Measurements from ENCODE around the gene E2F2.

E2F2 gene

GRCh38 chr1:23524716-23525401, 6.2 kb downstream of the E2F2 start:
- no peak for TF ChIP-seq MAX (IDR thresholded peaks at IDR 0.05; ENCODE audit: low read depth, low read length)
- TF ChIP-seq POLR2A (IDR thresholded peaks at IDR 0.05; ENCODE audit: extremely low read depth, insufficient read length), result no peak
- no peak for TF ChIP-seq MYC (IDR thresholded peaks at IDR 0.05; ENCODE audit: low read depth, low read length)
- no peak for TF ChIP-seq CTCF (IDR thresholded peaks at IDR 0.05; ENCODE audit: low read depth, low read length)
- DNase-seq (ENCODE audit: low read depth), result peak; percentile 42
- no peak overlapping the region for H3K4me3 ChIP-seq (ENCODE audit: low read depth, low read length)

- TF ChIP-seq POLR2A (IDR thresholded peaks at IDR 0.05; ENCODE audit: extremely low read depth, insufficient read length), result no peak
- TF ChIP-seq MYC (IDR thresholded peaks at IDR 0.05; ENCODE audit: low read depth, low read length), result no peak
- no peak for TF ChIP-seq MAX (IDR thresholded peaks at IDR 0.05; ENCODE audit: low read depth, low read length)
- no peak for TF ChIP-seq CTCF (IDR thresholded peaks at IDR 0.05; ENCODE audit: low read depth, low read length)
- no peak for DNase-seq (ENCODE audit: low read depth)
- H3K4me3 ChIP-seq (ENCODE audit: low read depth, low read length), result no peak overlapping the region
Measured at GRCh38 chr1:23524163-23524562, 6.9 kb downstream of the E2F2 start.

GRCh38 chr1:23522244-23522982, 8.6 kb downstream of the E2F2 start:
- no peak for TF ChIP-seq CTCF (IDR thresholded peaks at IDR 0.05; ENCODE audit: low read depth, low read length)
- TF ChIP-seq MYC (IDR thresholded peaks at IDR 0.05; ENCODE audit: low read depth, low read length), result peak; percentile 53; the same call in 1 of the 2 replicates
- TF ChIP-seq MAX (IDR thresholded peaks at IDR 0.05; ENCODE audit: low read depth, low read length), result 0 out of 2 replicates have a peak, but pooled peaks have one; percentile 42
- no peak for TF ChIP-seq POLR2A (IDR thresholded peaks at IDR 0.05; ENCODE audit: extremely low read depth, insufficient read length)
- H3K4me3 ChIP-seq (ENCODE audit: low read depth, low read length), result no peak overlapping the region
- DNase-seq (ENCODE audit: low read depth), result peak; percentile 85

- peak; percentile 23 for DNase-seq (ENCODE audit: low read depth)
- TF ChIP-seq CTCF (IDR thresholded peaks at IDR 0.05; ENCODE audit: low read depth, low read length), result no peak
- no peak overlapping the region for H3K4me3 ChIP-seq (ENCODE audit: low read depth, low read length)
Measured at GRCh38 chr1:23521588-23521987, 9.4 kb downstream of the E2F2 start.

GRCh38 chr1:23517581-23517980, 13.5 kb downstream of the E2F2 start:
- no peak overlapping the region for H3K4me3 ChIP-seq (ENCODE audit: low read depth, low read length)
- no peak for DNase-seq (ENCODE audit: low read depth)
- TF ChIP-seq CTCF (IDR thresholded peaks at IDR 0.05; ENCODE audit: low read depth, low read length) (no peak), MYC (IDR thresholded peaks at IDR 0.05; ENCODE audit: low read depth, low read length) (no peak), POLR2A (IDR thresholded peaks at IDR 0.05; ENCODE audit: extremely low read depth, insufficient read length) (no peak), MAX (IDR thresholded peaks at IDR 0.05; ENCODE audit: low read depth, low read length) (no peak)
